ENCODE results near the gene GAS2L3.
"Not testable (repeated sequence)": the region's sequence is repeated elsewhere in the genome, so short reads cannot be mapped to it uniquely, and the experiment has no call there.

DNA sequence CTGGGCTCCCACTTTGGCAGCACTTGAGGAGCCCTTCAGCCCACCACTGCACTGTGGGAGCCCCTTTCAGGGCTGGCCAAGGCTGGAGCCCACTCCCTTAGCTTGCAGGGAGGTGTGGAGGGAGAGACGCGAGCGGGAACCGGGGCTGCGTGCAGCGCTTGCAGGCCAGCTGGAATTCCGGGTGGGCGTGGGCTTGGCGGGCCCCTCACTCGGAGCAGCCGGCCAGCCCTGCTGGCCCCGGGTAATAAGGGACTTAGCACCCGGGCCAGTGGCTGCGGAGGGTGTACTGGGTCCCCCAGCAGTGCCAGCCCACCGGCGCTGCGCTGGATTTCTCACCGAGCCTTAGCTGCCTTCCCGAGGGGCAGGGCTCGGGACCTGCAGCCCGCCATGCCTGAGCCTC, 14.2 kb upstream of the GAS2L3 start:
- TF ChIP-seq, protein P1, sequence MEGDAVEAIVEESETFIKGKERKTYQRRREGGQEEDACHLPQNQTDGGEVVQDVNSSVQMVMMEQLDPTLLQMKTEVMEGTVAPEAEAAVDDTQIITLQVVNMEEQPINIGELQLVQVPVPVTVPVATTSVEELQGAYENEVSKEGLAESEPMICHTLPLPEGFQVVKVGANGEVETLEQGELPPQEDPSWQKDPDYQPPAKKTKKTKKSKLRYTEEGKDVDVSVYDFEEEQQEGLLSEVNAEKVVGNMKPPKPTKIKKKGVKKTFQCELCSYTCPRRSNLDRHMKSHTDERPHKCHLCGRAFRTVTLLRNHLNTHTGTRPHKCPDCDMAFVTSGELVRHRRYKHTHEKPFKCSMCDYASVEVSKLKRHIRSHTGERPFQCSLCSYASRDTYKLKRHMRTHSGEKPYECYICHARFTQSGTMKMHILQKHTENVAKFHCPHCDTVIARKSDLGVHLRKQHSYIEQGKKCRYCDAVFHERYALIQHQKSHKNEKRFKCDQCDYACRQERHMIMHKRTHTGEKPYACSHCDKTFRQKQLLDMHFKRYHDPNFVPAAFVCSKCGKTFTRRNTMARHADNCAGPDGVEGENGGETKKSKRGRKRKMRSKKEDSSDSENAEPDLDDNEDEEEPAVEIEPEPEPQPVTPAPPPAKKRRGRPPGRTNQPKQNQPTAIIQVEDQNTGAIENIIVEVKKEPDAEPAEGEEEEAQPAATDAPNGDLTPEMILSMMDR (conservative IDR thresholded peaks at IDR 0.05; ENCODE audit: low read length), result not testable (repeated sequence)
- TF ChIP-seq EZH2phosphoT487 (IDR thresholded peaks at IDR 0.05; ENCODE audit: borderline replicate concordance, low read depth, low read length), result not testable (repeated sequence)

Data from OCI-LY7 (cell line).